ENCODE measurements around the gene INPP5A. TPM values are rescaled to one million over a fixed set of nuclear protein-coding genes. Genes with fewer than 3 reads are reported as not detected.
A peak's percentile ranks its signal among the peaks of the same experiment; 100 is the strongest.
"Not testable (repeated sequence)": the region's sequence is repeated elsewhere in the genome, so short reads cannot be mapped to it uniquely, and the experiment has no call there.

Gene INPP5A
- total RNA-seq, 2 donors from 2014 or later: 74.4 to 95.3 TPM

- intact Hi-C loops (cut with DNase I): no loop called here
- no peak for DNase-seq
- ATAC-seq: no peak
Measured at GRCh38 chr10:132595854-132596253, 58.3 kb downstream of the INPP5A start.

- intact Hi-C loops (cut with DNase I): no loop called here
- ATAC-seq (no peak), DNase-seq (no peak)
Measured at GRCh38 chr10:132596742-132597279, 59.2 kb downstream of the INPP5A start.

- ATAC-seq: no peak
- no peak for DNase-seq
- intact Hi-C loops (cut with DNase I): no loop called here
Measured at GRCh38 chr10:132597654-132598053, 60.1 kb downstream of the INPP5A start.

GRCh38 chr10:132599023-132599618 lies 61.5 kb downstream of the INPP5A start:
- ATAC-seq; DNase-seq; intact Hi-C loops (cut with DNase I): not testable (repeated sequence)

GRCh38 chr10:132599732-132600131 lies 62.1 kb downstream of the INPP5A start:
- ATAC-seq: no peak
- DNase-seq: no peak
- intact Hi-C loops (cut with DNase I): no loop called here

GRCh38 chr10:132600416-132600815 lies 62.8 kb downstream of the INPP5A start:
- DNase-seq (no peak), ATAC-seq (no peak)
- intact Hi-C loops (cut with DNase I): no loop called here

GRCh38 chr10:132601567-132601966 lies 64.0 kb downstream of the INPP5A start:
- DNase-seq (no peak), ATAC-seq (no peak)
- intact Hi-C loops (cut with DNase I): no loop called here

- intact Hi-C loops (cut with DNase I): no loop called here
- DNase-seq (no peak), ATAC-seq (no peak)
Measured at GRCh38 chr10:132602614-132603013, 65.0 kb downstream of the INPP5A start.

GRCh38 chr10:132603851-132604533 lies 66.4 kb downstream of the INPP5A start:
- ATAC-seq (no peak), DNase-seq (no peak)
- intact Hi-C loops (cut with DNase I): no loop called here

GRCh38 chr10:132604686-132605085 lies 67.1 kb downstream of the INPP5A start:
- ATAC-seq: no peak
- no peak for DNase-seq
- intact Hi-C loops (cut with DNase I): no loop called here

GRCh38 chr10:132605390-132605789 lies 67.8 kb downstream of the INPP5A start:
- DNase-seq (no peak), ATAC-seq (no peak)
- intact Hi-C loops (cut with DNase I): no loop called here

GRCh38 chr10:132606031-132606491 lies 68.5 kb downstream of the INPP5A start:
- ATAC-seq: no peak
- DNase-seq: no peak
- intact Hi-C loops (cut with DNase I): no loop called here

- intact Hi-C loops (cut with DNase I): no loop called here
- DNase-seq (peak; percentile 63), ATAC-seq (peak; percentile 79 to 81)
Measured at GRCh38 chr10:132606536-132607316, 69.1 kb downstream of the INPP5A start.

GRCh38 chr10:132607491-132607890 lies 69.9 kb downstream of the INPP5A start:
- intact Hi-C loops (cut with DNase I): no loop called here
- no peak for DNase-seq
- ATAC-seq: no peak

- DNase-seq (no peak), ATAC-seq (no peak)
- intact Hi-C loops (cut with DNase I): no loop called here
Measured at GRCh38 chr10:132607961-132608495, 70.4 kb downstream of the INPP5A start.

- DNase-seq: no peak
- no peak for ATAC-seq
Measured at GRCh38 chr10:132608511-132609195, 71.1 kb downstream of the INPP5A start.

GRCh38 chr10:132609211-132609610 lies 71.6 kb downstream of the INPP5A start:
- ATAC-seq: no peak
- intact Hi-C loops (cut with DNase I): no loop called here
- no peak for DNase-seq

More at GRCh38 chr10:132608511-132609195, 71.1 kb downstream of the INPP5A start:
- intact Hi-C loops (cut with DNase I): no loop called here

- ATAC-seq (no peak), DNase-seq (no peak)
- intact Hi-C loops (cut with DNase I): no loop called here
Measured at GRCh38 chr10:132610071-132610701, 72.6 kb downstream of the INPP5A start.

Measured in left cardiac atrium (tissue), 4 donors.